Stimulated activated CD8-positive, alpha-beta memory T cell treated with anti-CD3 and anti-CD28 coated beads, Interleukin-4, amount 100 ng/mL, for 1 hour (primary cell): ENCODE results near the gene NOL11.
"Not testable (repeated sequence)": the region's sequence is repeated elsewhere in the genome, so short reads cannot be mapped to it uniquely, and the experiment has no call there.

Source experiments
- DNase-seq, 2 donors: peaks; one replicate each; pipeline ENCODE4 v3.0.0-alpha.2; 2020; ENCODE audit warnings: low read depth in 2 of 2, low spot score in 1 of 2

Gene NOL11

GRCh38 chr17:67717624-67718324, at the start of gene NOL11:
Gene NOL11, plus strand, starts transcription at chr17:67717936. Its CDS starts 12 bp downstream, at chr17:67717948.
- peak; percentile 98 to 99 for DNase-seq

DNA sequence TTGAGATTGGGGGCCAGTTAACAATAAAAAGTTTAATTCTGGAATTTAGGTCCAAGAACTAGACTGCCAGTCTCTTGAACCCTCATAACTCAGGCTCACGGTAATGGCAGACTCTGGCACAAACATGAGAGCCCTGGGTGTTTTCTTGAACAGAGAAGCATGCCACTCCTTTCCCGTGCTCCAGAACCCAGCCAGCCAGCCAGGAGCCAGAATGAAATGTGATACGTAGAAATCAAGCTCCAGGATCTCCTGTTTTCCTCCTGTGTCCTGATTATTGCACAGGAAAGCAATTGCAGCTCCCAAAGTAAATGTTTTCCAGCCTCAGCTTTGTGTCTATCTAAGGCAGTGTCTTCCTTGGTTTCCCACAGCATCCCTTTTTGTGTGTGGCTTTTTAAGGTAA, 46.2 kb upstream of the NOL11 start:
- DNase-seq = no peak

DNA sequence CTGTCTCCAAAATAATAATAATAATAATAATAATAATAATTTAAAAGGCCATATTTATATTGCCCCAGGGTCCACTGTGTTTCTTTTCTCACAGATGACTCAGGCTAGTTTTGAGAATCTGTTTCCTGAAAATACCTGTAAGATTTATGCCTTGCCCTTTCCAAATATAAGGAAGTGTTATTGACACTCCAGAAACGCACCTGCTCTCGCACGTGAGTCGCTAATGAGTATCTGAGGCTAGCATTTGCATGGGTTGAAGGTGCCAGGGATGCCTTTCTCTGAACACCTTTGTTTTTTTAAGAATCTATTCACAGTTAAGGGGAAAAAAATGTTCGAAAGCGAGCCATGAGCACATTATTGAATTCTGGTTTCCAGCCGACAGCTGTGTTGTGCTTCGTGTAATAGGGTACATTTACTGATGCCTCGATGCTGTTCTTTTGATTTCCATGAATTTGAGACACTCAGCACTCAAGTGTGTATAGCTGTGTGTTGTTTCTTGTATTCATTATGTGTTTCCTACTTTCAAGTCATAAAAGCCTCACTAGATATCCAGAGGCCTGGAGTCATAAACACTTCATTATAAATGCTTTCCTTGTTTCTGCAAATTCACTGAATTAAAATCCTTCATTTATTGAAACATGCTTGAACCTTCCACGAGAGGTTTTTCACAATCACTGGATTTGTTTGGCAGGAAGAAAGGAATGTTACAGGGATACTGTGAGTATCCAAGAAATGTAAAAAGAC, 45.0 kb upstream of the NOL11 start:
- no peak for DNase-seq

GRCh38 chr17:67675481-67675880, 42.3 kb upstream of the NOL11 start:
- no peak for DNase-seq

- DNase-seq = no peak
These were observed 41.4 kb upstream of the NOL11 start for GRCh38 chr17:67676305-67676704.

GRCh38 chr17:67678414-67678813, 39.3 kb upstream of the NOL11 start:
- no peak for DNase-seq

- DNase-seq = no peak
These were observed 38.5 kb upstream of the NOL11 start for GRCh38 chr17:67679225-67679624.

- no peak for DNase-seq
These were observed 38.0 kb upstream of the NOL11 start for GRCh38 chr17:67679721-67680120.

- DNase-seq = no peak
These were observed 37.1 kb upstream of the NOL11 start for GRCh38 chr17:67680445-67681224.

- DNase-seq = no peak
These were observed 35.5 kb upstream of the NOL11 start for GRCh38 chr17:67682196-67682595.

DNA sequence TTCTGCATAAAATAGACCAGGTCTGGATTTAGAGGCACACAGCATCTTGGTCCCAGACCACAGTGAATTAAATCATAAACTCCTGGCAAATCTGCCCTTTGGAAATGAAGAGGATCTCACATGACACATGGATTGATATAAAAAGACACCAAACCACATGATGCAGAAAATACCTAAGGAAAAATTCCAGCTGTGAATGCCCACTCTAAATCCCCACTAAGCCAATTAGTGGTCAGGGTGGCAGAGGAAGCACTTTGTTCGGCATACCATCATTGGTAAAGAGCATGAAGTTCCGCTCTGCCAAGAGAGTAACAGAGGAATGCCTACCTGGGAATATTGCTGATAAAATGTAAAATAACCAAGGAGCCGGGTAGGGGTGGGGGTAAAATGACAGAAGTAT, 32.4 kb upstream of the NOL11 start:
- DNase-seq = no peak

DNA sequence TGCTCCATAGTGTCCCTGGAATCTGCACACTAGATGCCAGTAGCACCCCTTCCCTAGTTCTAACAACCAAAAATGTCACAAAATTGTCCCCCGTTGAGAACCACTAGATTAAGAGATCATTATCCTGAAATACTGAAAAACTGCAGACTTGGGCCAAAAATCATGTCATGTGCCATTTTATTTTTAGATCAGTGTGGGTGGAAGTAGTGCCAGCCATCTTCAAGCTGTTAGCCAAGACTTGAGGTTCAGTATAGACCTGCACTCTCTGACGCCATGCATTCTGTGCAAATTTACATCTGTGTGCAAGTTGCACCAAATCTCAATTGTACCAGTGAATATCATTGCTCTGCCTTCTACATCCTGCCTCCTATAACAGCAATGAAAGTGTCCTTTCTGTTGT, 31.5 kb upstream of the NOL11 start:
- DNase-seq = no peak

GRCh38 chr17:67687511-67687910, 30.2 kb upstream of the NOL11 start:
- DNase-seq = no peak

- peak in 1 of 2 donors; percentile 11 for DNase-seq
These were observed 28.1 kb upstream of the NOL11 start for GRCh38 chr17:67689534-67690177.

- no peak for DNase-seq
These were observed 23.9 kb upstream of the NOL11 start for GRCh38 chr17:67693811-67694210.

- DNase-seq = no peak
These were observed 21.4 kb upstream of the NOL11 start for GRCh38 chr17:67696347-67696746.

- no peak for DNase-seq
These were observed 20.8 kb upstream of the NOL11 start for GRCh38 chr17:67696853-67697498.

DNA sequence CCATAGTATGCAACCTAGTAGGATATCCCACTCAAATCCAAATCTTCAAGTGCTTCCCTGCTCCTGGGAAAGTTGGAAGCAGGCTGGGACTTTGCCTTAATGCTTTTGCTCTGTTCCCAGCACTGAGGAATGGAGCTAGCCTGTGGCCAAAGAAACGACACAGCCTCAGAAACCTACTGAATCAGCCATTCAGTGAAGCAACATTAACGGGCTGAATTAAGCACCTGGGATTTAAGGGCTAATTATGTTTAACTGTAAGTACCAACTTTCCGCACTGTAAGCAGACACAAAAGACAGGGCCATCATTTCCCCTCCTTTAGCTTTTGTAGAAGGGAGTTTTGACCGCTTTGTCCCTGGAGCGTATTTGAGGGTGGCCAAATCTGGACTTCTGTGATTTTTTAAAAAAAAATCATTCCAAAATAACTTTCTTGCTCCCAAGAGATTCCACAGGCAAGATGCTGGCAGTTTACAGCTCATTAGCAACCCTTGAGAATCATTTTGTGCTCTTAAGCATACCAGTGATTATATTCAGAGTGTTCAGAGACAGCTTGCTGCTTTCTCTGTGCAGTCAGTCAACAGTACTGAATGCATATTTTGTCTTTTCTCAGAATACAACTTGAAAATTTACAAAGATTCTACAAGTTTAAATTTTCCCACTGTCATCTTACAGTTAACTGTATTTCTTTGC, 17.6 kb upstream of the NOL11 start:
- no peak for DNase-seq

DNA sequence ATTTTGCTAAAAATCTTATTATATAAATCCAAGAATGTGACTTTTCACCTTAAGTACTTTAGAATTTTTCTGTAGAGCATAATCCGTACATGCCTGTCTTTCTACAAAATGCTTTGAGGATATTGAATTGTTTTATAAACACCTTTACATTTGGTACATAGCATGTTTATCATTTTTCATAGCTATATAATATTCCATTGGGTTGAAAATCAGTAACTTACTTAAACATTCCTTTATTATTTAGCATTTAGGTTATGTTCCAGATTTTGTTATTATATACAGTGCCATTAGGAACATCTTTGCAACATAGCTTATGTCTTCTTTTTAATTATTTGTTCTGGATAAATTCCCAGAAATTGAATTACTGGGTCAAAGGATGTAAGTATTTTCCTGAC, 17.0 kb upstream of the NOL11 start:
- no peak for DNase-seq

GRCh38 chr17:67702861-67703260, 14.9 kb upstream of the NOL11 start:
- not testable (repeated sequence) for DNase-seq
